SK-N-SH (cell line): Measurements from ENCODE around the gene BSN. TPM values are rescaled to one million over a fixed set of nuclear protein-coding genes. Genes with fewer than 3 reads are reported as not detected.

Source experiments
- CTCF ChIA-PET: fragments of 300-600, 350-600 bp; formaldehyde crosslinking; extraction: SDS; loops from one replicate; lab custom pipeline; 2021; lab: Yijun Ruan, JAX
- POLR2A ChIA-PET: fragments of 350-600 bp; sonication (Branson Sonifier 250); formaldehyde crosslinking; extraction: SDS; loops from one replicate; lab custom pipeline; 2020; ENCODE audit warnings: antibody characterized with exemption, inconsistent platforms; lab: Yijun Ruan, JAX
- DNase-seq: peaks from one replicate; pipeline ENCODE4 v3.0.0; 2012
- H2AFZ ChIP-seq: fragments of 200-600 bp; sonication (generic); 2 replicates; pipeline ENCODE4 v1.8.1; 2016; ENCODE audit warnings: antibody characterized with exemption, mild to moderate bottlenecking, low read depth
- H3F3A ChIP-seq: fragments of 200-600 bp; sonication (generic); replicated peaks from 2 replicates; pipeline ENCODE3; 2016; ENCODE audit warnings: antibody characterized with exemption, mild to moderate bottlenecking; ENCODE audit not compliant: insufficient read depth
- H3K27ac ChIP-seq, 2 experiments: fragments of 200-500 bp in 1 of 2; fragments of 200-600 bp in 1 of 2; sonication (Bioruptor generic) in 1 of 2; sonication (generic), shearing (Covaris generic) in 1 of 2; 2 replicates each; pipeline versions ENCODE4 v1.5.1 to v1.6.1; 2014 to 2016; ENCODE audit warnings: low read depth in 2 of 2, inconsistent platforms in 1 of 2, low read length in 1 of 2, mild to moderate bottlenecking in 1 of 2, mixed read lengths in 1 of 2
- H3K27me3 ChIP-seq: fragments of 200-600 bp; sonication (generic), shearing (Covaris generic); 2 replicates; pipeline ENCODE4 v1.6.1; 2016; ENCODE audit warnings: mixed run types; ENCODE audit not compliant: insufficient read depth
- H3K36me3 ChIP-seq, 2 experiments: fragments of 200-500 bp in 1 of 2; fragments of 200-600 bp in 1 of 2; sonication (Bioruptor generic) in 1 of 2; sonication (generic) in 1 of 2; replicated peaks in 1 of 2; 2 replicates each; pipeline versions ENCODE3 to v1.5.1; 2014 to 2016; ENCODE audit warnings: low read length in 1 of 2, mild to moderate bottlenecking in 1 of 2; ENCODE audit not compliant: insufficient read depth in 2 of 2, control insufficient read depth in 1 of 2
- H3K4me1 ChIP-seq, 2 experiments: fragments of 200-500 bp in 1 of 2; fragments of 200-600 bp in 1 of 2; sonication (Bioruptor generic) in 1 of 2; sonication (generic), shearing (Covaris generic) in 1 of 2; 2 replicates each; pipeline versions ENCODE4 v1.5.1 to v1.6.1; 2014 to 2016; ENCODE audit warnings: low read depth in 1 of 2, low read length in 1 of 2, mixed run types in 1 of 2; ENCODE audit not compliant: insufficient read depth in 2 of 2, control insufficient read depth in 1 of 2
- H3K4me2 ChIP-seq: fragments of 200-600 bp; sonication (generic), shearing (Covaris generic); 2 replicates; pipeline ENCODE4 v1.6.1; 2017; ENCODE audit warnings: mixed run types
- H3K4me3 ChIP-seq, 2 experiments: fragments of 200-500 bp in 1 of 2; fragments of 200-600 bp in 1 of 2; sonication (Bioruptor generic) in 1 of 2; sonication (generic), shearing (Covaris generic) in 1 of 2; 2 replicates each; pipeline versions ENCODE4 v1.5.1 to v1.8.1; 2014 to 2016; ENCODE audit warnings: low read depth in 2 of 2, inconsistent platforms in 1 of 2, low read length in 1 of 2, mild to moderate bottlenecking in 1 of 2, mixed read lengths in 1 of 2, moderate library complexity in 1 of 2
- H3K79me2 ChIP-seq: fragments of 200-600 bp; sonication (generic); 2 replicates; pipeline ENCODE4 v1.8.1; 2017; ENCODE audit warnings: mild to moderate bottlenecking; ENCODE audit not compliant: insufficient read depth
- H3K9ac ChIP-seq: fragments of 200-600 bp; sonication (generic); 2 replicates; pipeline ENCODE4 v1.6.1; 2017; ENCODE audit warnings: mixed run types
- H3K9me2 ChIP-seq: fragments of 200-600 bp; sonication (generic); 2 replicates; pipeline ENCODE4 v1.6.1; 2017; ENCODE audit warnings: mixed run types
- H3K9me3 ChIP-seq: fragments of 200-600 bp; sonication (generic); 2 replicates; pipeline ENCODE4 v1.6.1; 2017; ENCODE audit warnings: mixed run types, mild to moderate bottlenecking, moderate library complexity
- H4K20me1 ChIP-seq: fragments of 200-600 bp; sonication (generic); 2 replicates; pipeline ENCODE4 v1.6.1; 2017; ENCODE audit warnings: mild to moderate bottlenecking, mixed run types; ENCODE audit not compliant: insufficient read depth
- CTCF ChIP-seq: fragments of 200-600 bp; sonication (generic); IDR thresholded peaks from 2 replicates; pipeline ENCODE4 v1.6.1; 2017; ENCODE audit warnings: antibody characterized with exemption, mild to moderate bottlenecking, moderate library complexity
- ELF1 ChIP-seq: IDR thresholded peaks from 2 replicates; pipeline ENCODE4 v1.4.0; 2012
- FOSL2 ChIP-seq: IDR thresholded peaks from 2 replicates; pipeline ENCODE4 v1.4.0; 2012; ENCODE audit warnings: low read depth, mild to moderate bottlenecking, moderate library complexity, borderline replicate concordance
- FOXJ3 ChIP-seq: sonication (generic); formaldehyde crosslinking; IDR thresholded peaks from 2 replicates; pipeline ENCODE4 v1.5.1; 2020; ENCODE audit warnings: mild to moderate bottlenecking, missing genetic modification reagents
- FOXM1 ChIP-seq: IDR thresholded peaks from 2 replicates; pipeline ENCODE4 v1.4.0; 2012; ENCODE audit warnings: low read depth, mild to moderate bottlenecking
- IRF3 ChIP-seq: fragments of 150-350 bp; IDR thresholded peaks from 2 replicates; pipeline ENCODE4 v1.6.1; 2016; ENCODE audit warnings: mild to moderate bottlenecking, low read depth, low read length
- JUND ChIP-seq: IDR thresholded peaks from 2 replicates; pipeline ENCODE4 v1.4.0; 2012
- MEF2A ChIP-seq: IDR thresholded peaks from 2 replicates; pipeline ENCODE4 v1.4.0; 2012; ENCODE audit warnings: low read depth, borderline replicate concordance
- MXI1 ChIP-seq: IDR thresholded peaks from 2 replicates; pipeline ENCODE4 v1.6.1; 2012; ENCODE audit warnings: mild to moderate bottlenecking, low read depth, low read length, improper control_type of control experiment
- NFIC ChIP-seq: IDR thresholded peaks from 2 replicates; pipeline ENCODE4 v1.4.0; 2012; ENCODE audit warnings: borderline replicate concordance
- NRF1 ChIP-seq: IDR thresholded peaks from 2 replicates; pipeline ENCODE4 v1.6.1; 2012; ENCODE audit warnings: low read depth, mild to moderate bottlenecking, low read length
- POLR2AphosphoS5 ChIP-seq: IDR thresholded peaks from 2 replicates; pipeline ENCODE4 v1.6.1; 2012; ENCODE audit warnings: low read depth, low read length
- RAD21 ChIP-seq: IDR thresholded peaks from 2 replicates; pipeline ENCODE4 v1.6.1; 2012; ENCODE audit warnings: mild to moderate bottlenecking, low read length
- RCOR1 ChIP-seq: fragments of 150-350 bp; IDR thresholded peaks from 2 replicates; pipeline ENCODE4 v1.6.1; 2017; ENCODE audit warnings: antibody characterized with exemption, low read length
- RFX5 ChIP-seq: IDR thresholded peaks from 2 replicates; pipeline ENCODE4 v1.6.1; 2012; ENCODE audit warnings: mild to moderate bottlenecking, improper control_type of control experiment, low read length
- SMC3 ChIP-seq: IDR thresholded peaks from 2 replicates; pipeline ENCODE4 v1.6.1; 2012; ENCODE audit warnings: low read depth, low read length, improper control_type of control experiment
- TAF1 ChIP-seq: IDR thresholded peaks from 2 replicates; pipeline ENCODE4 v1.6.1; 2012; ENCODE audit warnings: low read depth, mild to moderate bottlenecking, low read length, moderate library complexity, borderline replicate concordance
- TCF12 ChIP-seq: IDR thresholded peaks from 2 replicates; pipeline ENCODE4 v1.4.0; 2012
- YY1 ChIP-seq: IDR thresholded peaks from 2 replicates; pipeline ENCODE4 v1.4.0; 2012; ENCODE audit warnings: low read depth, mild to moderate bottlenecking
- WGBS: methylation state at CpG from one replicate; pipeline ENCODE4 v1.1.6; 2017; ENCODE audit warnings: low lambda C conversion rate; 5-methylcytosine and 5-hydroxymethylcytosine counted together
- polyA plus RNA-seq, 3 experiments: library from polyadenylated mRNA; depleted of rRNA; stranded (reverse); fragments of >200 nt; gene quantifications; 2 replicates each; pipeline ENCODE4 v1.2.3, GENCODE V29; 2012
- TF ChIP-seq, protein P1 (sequence below): IDR thresholded peaks from 2 replicates; pipeline ENCODE4 v1.4.0; 2012; ENCODE audit warnings: low read depth
- TF ChIP-seq, protein P2 (sequence below): fragments of 150-350 bp; IDR thresholded peaks from 2 replicates; pipeline ENCODE4 v1.6.1; 2017; ENCODE audit warnings: antibody characterized with exemption, low read length, low read depth, borderline replicate concordance

Gene BSN
- polyA plus RNA-seq, 1 of the 3 experiments (the other 2 are of a cell fraction) = 0.07 TPM

DNA sequence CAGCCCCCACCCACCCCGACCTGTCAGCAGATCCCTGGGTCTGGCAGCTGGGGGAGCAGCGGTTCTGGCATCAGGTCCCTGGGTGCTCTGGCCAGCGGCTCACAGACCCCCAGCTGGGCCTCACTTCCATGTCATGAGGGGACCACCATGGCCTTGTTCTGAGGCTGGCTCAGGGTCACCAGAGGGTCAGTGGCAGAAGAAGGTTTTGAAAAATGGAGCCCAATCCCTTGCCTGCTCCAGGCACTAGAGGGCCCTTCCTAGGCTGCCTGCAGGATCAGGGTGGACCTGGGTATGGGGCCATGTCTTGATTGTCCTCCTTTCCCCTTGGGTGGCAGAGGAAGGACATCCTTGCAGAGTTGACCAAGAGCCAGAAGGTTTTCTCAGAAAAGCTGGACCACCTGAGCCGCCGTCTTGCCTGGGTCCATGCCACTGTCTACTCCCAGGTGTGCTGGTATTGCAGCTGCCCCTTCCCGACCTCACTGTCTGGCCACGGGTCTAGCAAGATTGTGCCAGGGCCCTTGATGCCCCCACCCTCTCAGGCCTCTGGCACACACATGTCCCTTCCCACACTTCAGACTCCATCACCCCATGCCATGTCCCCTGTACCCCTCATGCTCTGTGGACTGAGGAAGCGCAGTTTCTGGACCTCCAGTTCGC, 152.3 kb downstream of the BSN start:
- Histone ChIP-seq H3K9me2 (no peaks in the 10 kb centered on the region), H3K9me3 (no peaks in the 10 kb centered on the region), H4K20me1 (no peaks in the 10 kb centered on the region), H3K4me1 (no peaks in the 10 kb centered on the region), H3K27me3 (no peaks in the 10 kb centered on the region), H2AFZ (no peak overlapping the region), H3F3A (no peaks in the 10 kb centered on the region), H3K4me2 (no peak overlapping the region), H3K79me2 (no peaks in the 10 kb centered on the region), H3K27ac (no peak overlapping the region), H3K36me3 (peaks cover 8 to 18% of the 10 kb centered on the region in 2 experiments), H3K4me3 (no peak overlapping the region), H3K9ac (no peak overlapping the region)
- POLR2A ChIA-PET = no interaction called here
- 87% methylated on average over 6 of the region's 9 CpGs for WGBS
- CTCF ChIA-PET = interaction anchor here (1.5 to 8.1 kb wide), 2 partner anchors 10 to 12 kb away, joined by 3 to 76 read pairs; partner anchors contain the start of gene AMIGO3
- no peak for TF ChIP-seq YY1
- TF ChIP-seq MXI1 = no peak
- no peak for TF ChIP-seq IRF3
- no peak for TF ChIP-seq POLR2AphosphoS5
- TF ChIP-seq RAD21 = no peak
- no peak for TF ChIP-seq TCF12
- no peak for TF ChIP-seq RFX5
- TF ChIP-seq ELF1 = no peak
- TF ChIP-seq FOXJ3 (CRISPR knock-in tag) = no peak
- TF ChIP-seq FOXM1 = no peak
- TF ChIP-seq FOSL2 = no peak
- no peak for TF ChIP-seq NFIC
- no peak for TF ChIP-seq RCOR1
- no peak for TF ChIP-seq SMC3
- TF ChIP-seq TAF1 = no peak
- TF ChIP-seq, protein P1, sequence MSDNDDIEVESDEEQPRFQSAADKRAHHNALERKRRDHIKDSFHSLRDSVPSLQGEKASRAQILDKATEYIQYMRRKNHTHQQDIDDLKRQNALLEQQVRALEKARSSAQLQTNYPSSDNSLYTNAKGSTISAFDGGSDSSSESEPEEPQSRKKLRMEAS = no peak
- TF ChIP-seq, protein P2, sequence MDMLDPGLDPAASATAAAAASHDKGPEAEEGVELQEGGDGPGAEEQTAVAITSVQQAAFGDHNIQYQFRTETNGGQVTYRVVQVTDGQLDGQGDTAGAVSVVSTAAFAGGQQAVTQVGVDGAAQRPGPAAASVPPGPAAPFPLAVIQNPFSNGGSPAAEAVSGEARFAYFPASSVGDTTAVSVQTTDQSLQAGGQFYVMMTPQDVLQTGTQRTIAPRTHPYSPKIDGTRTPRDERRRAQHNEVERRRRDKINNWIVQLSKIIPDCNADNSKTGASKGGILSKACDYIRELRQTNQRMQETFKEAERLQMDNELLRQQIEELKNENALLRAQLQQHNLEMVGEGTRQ = no peak
- no peak for DNase-seq

DNA sequence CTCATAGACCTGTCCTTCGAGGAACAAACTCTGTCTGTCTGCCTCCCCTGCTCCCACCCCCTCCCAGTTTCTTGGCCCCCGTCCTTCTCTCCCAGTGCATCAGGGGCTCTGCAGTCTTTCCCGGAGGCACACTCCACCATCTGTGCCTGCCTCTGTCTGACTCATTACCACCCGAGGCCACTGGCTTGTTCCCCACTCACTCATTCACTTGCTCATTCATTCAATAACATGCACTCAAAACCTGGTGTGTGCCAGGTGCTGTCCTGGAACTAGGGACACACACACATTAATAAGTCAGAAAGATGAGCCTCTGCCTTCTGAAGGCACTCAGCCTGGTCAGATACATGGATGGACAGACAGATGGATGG, 152.8 kb downstream of the BSN start:
- 48% methylated on average over 4 of the region's 4 CpGs for WGBS
- no peak overlapping the region for H3K4me3 ChIP-seq

More for the DNA sequence above, 152.8 kb downstream of the BSN start:
- no peak for DNase-seq
- Histone ChIP-seq H3F3A (no peaks in the 10 kb centered on the region), H3K4me2 (no peak overlapping the region), H3K79me2 (no peaks in the 10 kb centered on the region)
- no peak for TF ChIP-seq RAD21
- no peak for TF ChIP-seq CTCF
- no peak for TF ChIP-seq NRF1
- TF ChIP-seq RCOR1 = no peak
- TF ChIP-seq JUND = no peak
- TF ChIP-seq FOXJ3 (CRISPR knock-in tag) = no peak
- no peak for TF ChIP-seq RFX5
- no peak for TF ChIP-seq MEF2A
- TF ChIP-seq POLR2AphosphoS5 = no peak
- TF ChIP-seq, all 33 proteins: peak for 0
- Histone ChIP-seq H2AFZ (no peak overlapping the region), H3K27ac (no peak overlapping the region), H3K9ac (no peak overlapping the region), H3K4me1 (no peaks in the 10 kb centered on the region), H3K27me3 (no peaks in the 10 kb centered on the region), H3K9me2 (no peaks in the 10 kb centered on the region), H4K20me1 (no peaks in the 10 kb centered on the region), H3K9me3 (no peaks in the 10 kb centered on the region), H3K36me3 (peaks cover 8 to 18% of the 10 kb centered on the region in 2 experiments)
- CTCF ChIA-PET = interaction anchor here (0.6 to 1.5 kb wide), 2 partner anchors 11 to 635 kb away, joined by 3 read pairs; no protein-coding TSS in a partner anchor
- POLR2A ChIA-PET = interaction anchor here (1.0 kb wide), 1 partner anchor 12 kb away, joined by 3 read pairs; no protein-coding TSS in a partner anchor
